Right cardiac atrium (tissue), 5 donors: ENCODE results near the gene TMEM41B. TPM values are rescaled to one million over a fixed set of nuclear protein-coding genes. Genes with fewer than 3 reads are reported as not detected.
"Not testable (repeated sequence)": the region's sequence is repeated elsewhere in the genome, so short reads cannot be mapped to it uniquely, and the experiment has no call there.

Experiments used
- ATAC-seq, 2 donors: fragments of 200-7000 bp; cut with Tn5 transposase; one replicate each; pipeline versions ENCODE4 v1.8.0 to v1.9.1; 2020; ENCODE audit warnings: moderate library complexity in 2 of 2, mild to moderate bottlenecking in 1 of 2
- DNase-seq, 3 donors: peaks; one replicate each; pipeline ENCODE4 v3.0.0-alpha.2; 2020
- H3K27ac ChIP-seq: one replicate; pipeline ENCODE4 v1.5.1; 2013; ENCODE audit warnings: mild to moderate bottlenecking, low read length, control low read depth, moderate library complexity
- H3K27me3 ChIP-seq: one replicate; pipeline ENCODE4 v1.6.1; 2013; ENCODE audit not compliant: control insufficient read depth, insufficient read depth
- H3K4me1 ChIP-seq: one replicate; pipeline ENCODE4 v1.6.1; 2013; ENCODE audit warnings: low read length; ENCODE audit not compliant: control insufficient read depth, insufficient read depth
- H3K4me3 ChIP-seq: one replicate; pipeline ENCODE4 v1.5.1; 2013; ENCODE audit warnings: low read length, control low read depth
- H3K9me3 ChIP-seq: one replicate; pipeline ENCODE4 v1.6.1; 2013; ENCODE audit warnings: low read length; ENCODE audit not compliant: control insufficient read depth
- WGBS: extraction: QIAGEN DNeasy Blood & Tissue Kit; methylation state at CpG from one replicate; pipeline ENCODE4 v1.1.7; 2013; 5-methylcytosine and 5-hydroxymethylcytosine counted together
- intact Hi-C, 4 donors: fragments of 100-400 bp; cut with DNase I; formaldehyde crosslinking; loops; one replicate each; pipeline versions ENCODE4 v1.11.0 to v1.14.0; 2022 to 2023
- long read RNA-seq, 4 donors: library from polyadenylated mRNA; unstranded; transcript quantifications; one replicate each; pipeline ENCODE4 v2.0.0, GENCODE V29; 2020 to 2021
- polyA plus RNA-seq: library from polyadenylated mRNA; stranded (reverse); fragments of 200-250 nt; gene quantifications from one replicate; pipeline ENCODE4 v1.2.3, GENCODE V29; 2013
- total RNA-seq, 4 donors: library from RNA; stranded (reverse); fragmentation: NEBNext Ultra II Directional; extraction: Animal tissue kit (Norgen Biotek cat#: 25700); gene quantifications; one replicate each; pipeline ENCODE4 v1.2.1, GENCODE V29; 2021
- donor health status: healthy with polysubstance abuse.
- donor health status: DM: no; HTN: yes; CAD: no.
- donor health status: DM: no; HTN: no; CAD: no.
- donor health status: DM: no; HTN: yes; CAD: no; lungs with severe emphysema.
- donor health status: DM: yes; HTN: yes; CAD: no.

The TMEM41B gene, protein sequence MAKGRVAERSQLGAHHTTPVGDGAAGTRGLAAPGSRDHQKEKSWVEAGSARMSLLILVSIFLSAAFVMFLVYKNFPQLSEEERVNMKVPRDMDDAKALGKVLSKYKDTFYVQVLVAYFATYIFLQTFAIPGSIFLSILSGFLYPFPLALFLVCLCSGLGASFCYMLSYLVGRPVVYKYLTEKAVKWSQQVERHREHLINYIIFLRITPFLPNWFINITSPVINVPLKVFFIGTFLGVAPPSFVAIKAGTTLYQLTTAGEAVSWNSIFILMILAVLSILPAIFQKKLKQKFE
- total RNA-seq (10 to 100 TPM; 20.4 to 25.3 (median 22.8) TPM), polyA plus RNA-seq (15.6 TPM)
- long read RNA-seq, donor 1, transcript TMEM41B-204 (7 exons, 3,968 nt): major isoform, 22 of 29 reads
- long read RNA-seq, donor 1, partial matches to known transcripts: 0 of 29 reads
- long read RNA-seq, donor 1, other reads (novel, unspliced or antisense): 3 of 29 reads
- long read RNA-seq, donor 2, transcript TMEM41B-204 (7 exons, 3,968 nt): major isoform, 9 of 11 reads
- long read RNA-seq, donor 2, partial matches to known transcripts: 0 of 11 reads
- long read RNA-seq, donor 2, other reads (novel, unspliced or antisense): 1 of 11 reads
- long read RNA-seq, donor 3, transcript TMEM41B-204 (7 exons, 3,968 nt): major isoform, 70 of 93 reads
- long read RNA-seq, donor 3, transcript TMEM41B-201 (8 exons, 1,443 nt): minor isoform, 6 of 93 reads
- long read RNA-seq, donor 3, partial matches to known transcripts: 4 of 93 reads
- long read RNA-seq, donor 3, other reads (novel, unspliced or antisense): 12 of 93 reads
- long read RNA-seq, donor 4, transcript TMEM41B-204 (7 exons, 3,968 nt): major isoform, 13 of 15 reads
- long read RNA-seq, donor 4, partial matches to known transcripts: 1 of 15 reads
- long read RNA-seq, donor 4, other reads (novel, unspliced or antisense): 1 of 15 reads

- intact Hi-C loops: loop anchor here in 2 of 4 donors (10.0 kb wide), 3 partner anchors 50 to 70 kb away; partner anchors contain the start of genes DENND5A (in 1 of the 2) and IPO7 (in 1 of the 2)
- under 1% methylated on average over 71 of the region's 71 CpGs for WGBS
- peak within 1 kb of the TSS; percentile 97 for H3K4me3 ChIP-seq
- peak within 1 kb of the TSS; percentile 88 for H3K27ac ChIP-seq
- DNase-seq: peak; percentile 99 to 100 (median 100)
- H3K27me3 ChIP-seq: no peaks in the 10 kb centered on the region
- peaks cover 3% of the 10 kb centered on the region for H3K4me1 ChIP-seq
- peak; percentile 100 for ATAC-seq
- no peaks in the 10 kb centered on the region for H3K9me3 ChIP-seq
These were observed at the start of gene TMEM41B for GRCh38 chr11:9314291-9315077. TSS of gene TMEM41B (minus strand) at chr11:9314593. CDS start at chr11:9314441, 152 bp downstream.

- Histone ChIP-seq H3K27me3 (no peaks in the 10 kb centered on the region), H3K4me1 (no peaks in the 10 kb centered on the region), H3K27ac (peak overlapping the region; percentile 88), H3K9me3 (no peaks in the 10 kb centered on the region), H3K4me3 (no peak overlapping the region)
- DNase-seq (no peak), ATAC-seq (no peak)
- 55% methylated on average over 2 of the region's 2 CpGs for WGBS
- intact Hi-C loops: loop anchor here in 2 of 4 donors (10.0 kb wide), 2 partner anchors 48 to 98 kb away; partner anchors contain the start of genes DENND5A (in 1 of the 2) and TMEM41B (in 1 of the 2)
These were observed 48.0 kb upstream of the TMEM41B start for GRCh38 chr11:9362393-9362863.

DNA sequence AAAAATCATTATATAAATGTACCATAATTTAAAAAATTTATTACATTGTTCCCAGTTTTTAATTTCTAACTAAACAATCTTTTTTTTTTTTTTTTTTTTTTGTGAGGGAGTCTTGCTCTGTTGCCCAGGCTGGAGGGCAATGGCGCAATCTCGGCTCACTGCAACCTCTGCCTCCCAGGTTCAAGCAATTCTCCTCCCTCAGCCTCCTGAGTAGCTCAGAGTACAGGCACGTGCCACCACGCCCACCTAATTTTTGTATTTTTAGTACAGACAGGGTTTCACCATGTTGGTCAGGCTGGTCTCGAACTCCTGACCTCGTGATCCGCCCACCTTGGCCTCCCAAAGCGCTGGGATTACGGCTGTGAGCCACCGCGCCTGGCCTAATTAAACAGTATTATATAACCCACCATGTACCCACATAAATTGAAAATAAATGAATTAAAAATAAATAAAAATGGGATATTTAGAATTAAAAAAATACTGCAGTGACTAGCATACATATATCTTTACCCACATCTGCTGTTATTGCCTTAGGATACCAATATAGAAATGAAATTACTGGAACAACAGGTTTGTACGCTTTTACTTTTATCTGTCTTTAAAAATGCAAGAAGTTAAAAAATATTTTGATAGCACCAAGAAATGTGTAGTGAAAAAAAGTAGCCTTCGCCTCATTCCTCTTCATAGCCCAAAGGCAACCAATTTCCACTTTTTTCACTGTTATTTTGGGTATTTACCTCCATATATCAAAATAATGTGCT lies 46.6 kb upstream of the TMEM41B start:
- not testable (repeated sequence) for H3K4me1 ChIP-seq, H3K27ac ChIP-seq, DNase-seq, ATAC-seq, H3K27me3 ChIP-seq, H3K4me3 ChIP-seq, H3K9me3 ChIP-seq
- intact Hi-C loops: loop anchor here in 2 of 4 donors (10.0 kb wide), 2 partner anchors 46 to 96 kb away; partner anchors contain the start of genes DENND5A (in 1 of the 2) and TMEM41B (in 1 of the 2)
- 95% methylated on average over 13 of the region's 13 CpGs for WGBS

DNA sequence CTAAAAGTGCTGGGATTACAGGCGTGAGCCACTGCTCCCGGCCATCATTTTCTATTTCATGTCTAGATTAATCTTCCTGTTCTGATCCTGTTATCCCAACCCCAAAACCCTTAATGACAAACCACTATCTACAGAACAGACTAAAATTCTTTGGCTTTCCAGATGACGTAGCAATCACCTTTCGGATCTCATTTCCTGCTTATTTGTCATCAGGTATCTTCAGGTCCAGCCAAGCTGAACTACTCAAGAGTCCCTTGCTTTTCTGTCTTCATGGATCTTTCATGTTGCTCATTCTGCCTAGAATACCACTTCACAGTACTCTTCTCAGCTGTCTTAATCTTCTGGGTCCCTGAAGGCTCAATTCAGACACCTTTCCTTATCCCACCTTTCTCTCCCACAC lies 42.6 kb upstream of the TMEM41B start:
- DNase-seq (no peak), ATAC-seq (no peak)
- Histone ChIP-seq H3K27ac (no peak overlapping the region), H3K9me3 (no peaks in the 10 kb centered on the region), H3K4me3 (no peak overlapping the region), H3K27me3 (no peaks in the 10 kb centered on the region), H3K4me1 (no peaks in the 10 kb centered on the region)
- intact Hi-C loops: no loop called here
- WGBS: 90% methylated on average over 4 of the region's 4 CpGs

DNA sequence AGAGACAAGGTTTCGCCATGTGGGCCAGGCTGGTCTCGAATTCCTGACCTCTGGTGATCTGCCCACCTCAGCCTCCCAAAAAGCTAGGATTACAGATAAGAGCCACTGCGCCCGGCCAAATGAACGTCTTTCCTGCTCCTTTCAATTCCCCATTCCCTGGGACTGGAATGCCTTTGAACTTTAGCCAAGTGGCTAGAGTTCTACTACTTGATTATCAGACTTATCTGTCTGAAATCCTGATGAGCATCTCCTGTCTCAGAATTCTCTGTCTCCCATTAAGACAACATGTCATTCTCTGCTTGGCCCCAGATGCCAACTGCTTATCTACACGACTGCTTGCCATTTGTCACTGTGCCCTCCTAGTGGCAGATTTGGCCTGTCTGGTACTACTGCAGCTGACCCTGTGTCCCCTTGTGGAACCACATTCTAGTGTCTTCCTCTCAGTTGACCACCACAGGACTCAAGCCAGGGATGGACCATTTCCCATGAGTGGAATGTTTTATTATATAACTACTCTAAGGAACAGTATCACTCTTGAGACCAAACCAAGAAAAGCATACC lies 37.0 kb upstream of the TMEM41B start:
- H3K27me3 ChIP-seq: no peaks in the 10 kb centered on the region
- DNase-seq (no peak), ATAC-seq (peak in 1 of 2 donors; percentile 29)
- H3K9me3 ChIP-seq: no peaks in the 10 kb centered on the region
- intact Hi-C loops: no loop called here
- peaks cover 2% of the 10 kb centered on the region for H3K4me1 ChIP-seq
- no peak overlapping the region for H3K27ac ChIP-seq
- 29% methylated on average over 6 of the region's 6 CpGs for WGBS
- no peak overlapping the region for H3K4me3 ChIP-seq

DNA sequence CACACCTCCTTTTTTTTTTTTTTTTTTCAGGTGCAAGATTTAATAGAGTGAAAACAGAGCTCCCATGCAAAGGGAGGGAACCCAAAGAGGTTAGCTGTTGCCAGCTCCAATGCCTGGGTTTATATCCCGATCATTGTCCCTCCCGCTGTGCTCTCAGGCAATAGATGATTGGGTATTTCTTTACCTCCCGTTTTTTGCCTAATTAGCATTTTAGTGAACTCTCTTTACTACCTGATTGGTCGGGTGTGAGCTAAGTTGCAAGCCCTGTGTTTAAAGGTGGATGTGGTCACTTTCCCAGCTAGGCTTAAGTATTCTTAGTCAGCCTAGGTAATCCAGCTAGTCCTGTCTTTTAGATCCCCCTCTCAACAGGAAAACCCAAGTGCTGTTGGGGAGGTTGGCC lies 33.4 kb upstream of the TMEM41B start:
- H3K27me3 ChIP-seq, H3K4me1 ChIP-seq, H3K4me3 ChIP-seq, ATAC-seq, intact Hi-C loops, DNase-seq, H3K27ac ChIP-seq, H3K9me3 ChIP-seq: not testable (repeated sequence)
- WGBS: 72% methylated on average over 4 of the region's 4 CpGs

DNA sequence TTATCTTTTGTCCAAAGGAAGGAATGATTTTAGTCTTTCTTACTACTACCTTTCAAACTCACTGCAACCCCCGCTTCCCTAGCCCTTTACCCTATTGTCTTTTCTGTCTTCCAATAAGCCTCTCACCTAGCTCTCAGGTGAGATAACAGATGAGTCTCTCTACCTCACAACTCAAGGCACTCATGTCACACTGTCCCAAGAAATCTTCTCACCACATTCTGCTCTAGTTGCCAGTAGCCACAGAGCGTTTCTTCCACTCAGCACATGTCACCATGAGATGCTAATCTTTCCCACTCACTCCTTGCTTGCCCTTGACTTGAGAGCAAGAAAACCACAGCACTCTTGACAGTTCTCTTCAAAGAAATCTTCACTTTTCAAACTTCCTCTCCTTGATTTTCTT lies 32.7 kb upstream of the TMEM41B start:
- WGBS: 51% methylated on average over 2 of the region's 2 CpGs
- no peak for DNase-seq
- no peak for ATAC-seq
- intact Hi-C loops: no loop called here
- Histone ChIP-seq H3K4me1 (peaks cover 2% of the 10 kb centered on the region), H3K27me3 (no peaks in the 10 kb centered on the region), H3K4me3 (no peak overlapping the region), H3K27ac (no peak overlapping the region), H3K9me3 (no peaks in the 10 kb centered on the region)

- H3K27me3 ChIP-seq: no peaks in the 10 kb centered on the region
- intact Hi-C loops: no loop called here
- ATAC-seq: no peak
These were observed 29.8 kb upstream of the TMEM41B start for GRCh38 chr11:9344061-9344680.

GRCh38 chr11:9341638-9342178 lies 27.3 kb upstream of the TMEM41B start:
- DNase-seq (no peak), ATAC-seq (no peak)
- H3K4me3 ChIP-seq: no peak overlapping the region
- H3K27me3 ChIP-seq: no peaks in the 10 kb centered on the region
- intact Hi-C loops: no loop called here
- H3K27ac ChIP-seq: no peak overlapping the region
- WGBS: 66% methylated on average over 5 of the region's 5 CpGs
- H3K9me3 ChIP-seq: no peaks in the 10 kb centered on the region
- no peaks in the 10 kb centered on the region for H3K4me1 ChIP-seq

More at GRCh38 chr11:9344061-9344680, 29.8 kb upstream of the TMEM41B start:
- H3K9me3 ChIP-seq: no peaks in the 10 kb centered on the region
- H3K4me1 ChIP-seq: no peaks in the 10 kb centered on the region
- no peak for DNase-seq
- 47% methylated on average over 3 of the region's 3 CpGs for WGBS
- H3K27ac ChIP-seq: no peak overlapping the region
- no peak overlapping the region for H3K4me3 ChIP-seq
